Ovary (tissue), 9 donors: ENCODE results near the gene PPM1D. TPM values are rescaled to one million over a fixed set of nuclear protein-coding genes. Genes with fewer than 3 reads are reported as not detected.

Experiments
- DNase-seq, 5 donors: peaks; one replicate each; pipeline ENCODE4 v3.0.0-alpha.2; 2019 to 2020
- H3K27ac ChIP-seq, 2 donors: fragments of 200-600 bp; one replicate each; pipeline versions ENCODE4 v1.5.1 to v1.8.0; 2019 to 2022
- H3K27me3 ChIP-seq: fragments of 200-600 bp; one replicate; pipeline ENCODE4 v1.8.0; 2022
- H3K36me3 ChIP-seq: fragments of 200-600 bp; sonication (generic); one replicate; pipeline ENCODE4 v1.5.1; 2019
- H3K4me1 ChIP-seq: one replicate; pipeline ENCODE4 v1.8.1; 2013; ENCODE audit warnings: mild to moderate bottlenecking, moderate library complexity; ENCODE audit not compliant: insufficient read depth
- H3K4me3 ChIP-seq: fragments of 200-600 bp; sonication (generic); one replicate; pipeline ENCODE4 v1.5.1; 2017
- H3K9me3 ChIP-seq, 2 donors: fragments of 200-600 bp in 1 of 2; sonication (generic) in 1 of 2; one replicate each; pipeline versions ENCODE4 v1.5.1 to v1.8.1; 2013 to 2019; ENCODE audit warnings: mild to moderate bottlenecking in 1 of 2, moderate library complexity in 1 of 2
- CTCF ChIP-seq, 3 donors: fragments of 450-650 bp in 2 of 3; fragments of 200-600 bp in 1 of 3; IDR thresholded peaks; one replicate each; pipeline versions ENCODE4 v1.5.1 to v1.8.0; 2016 to 2022; ENCODE audit warnings: antibody characterized with exemption in 3 of 3, mild to moderate bottlenecking in 1 of 3
- EP300 ChIP-seq: sonication (generic); formaldehyde crosslinking; IDR thresholded peaks from one replicate; pipeline ENCODE4 v1.6.1; 2017; ENCODE audit warnings: antibody characterized with exemption
- POLR2A ChIP-seq: fragments of 450-650 bp; IDR thresholded peaks from one replicate; pipeline ENCODE4 v1.6.1; 2017; ENCODE audit warnings: antibody characterized with exemption, mild to moderate bottlenecking, moderate library complexity
- WGBS, 3 donors: extraction: QIAGEN DNeasy Blood & Tissue Kit in 1 of 3; methylation state at CpG; one replicate each; pipeline versions ENCODE4 v1.1.5 to v1.1.7; 2013 to 2017; 5-methylcytosine and 5-hydroxymethylcytosine counted together
- intact Hi-C, 4 donors: fragments of 100-400 bp; cut with DNase I; formaldehyde crosslinking; loops; one replicate each; pipeline versions ENCODE4 v1.11.0 to v1.15.1; 2022 to 2023
- polyA plus RNA-seq, 2 donors: library from polyadenylated mRNA; stranded (reverse); fragments of 200-250 nt in 1 of 2; fragments of 350-450 nt in 1 of 2; fragmentation: Illumina TruSeq in 1 of 2; extraction: RNeasy Lipid Tissue Mini Kit (QIAGEN cat#74804) in 1 of 2; gene quantifications; one replicate each; pipeline ENCODE4 v1.2.3, GENCODE V29; 2013 to 2014
- total RNA-seq, 7 donors: library from RNA; depleted of rRNA in 2 of 7; stranded (reverse); fragments of >200 nt in 2 of 7; fragmentation: NEBNext Ultra II Directional in 3 of 7; extraction: Animal tissue kit (Norgen Biotek cat#: 25700) in 3 of 7; gene quantifications; one replicate each; pipeline versions ENCODE4 v1.1.0 to v1.2.4, GENCODE V29; 2016 to 2023
- donor health status: DM: no; HTN: no; CAD: no; lungs with moderate emphysema.
- donor health status: DM: no; HTN: no; CAD: no.
- donor health status: Bipolar disorder and iron deficiency.
- donor health status: DM: yes; HTN: yes; CAD: no.
- donor health status: DM: no; HTN: no; CAD: no.
- donor health status: DM: yes; HTN: yes; CAD: no.

Gene PPM1D
- total and polyA plus RNA-seq, 9 donors, result 11.9 to 35.5 (median 27.1) TPM

GRCh38 chr17:60630352-60630751 is 30.4 kb downstream of the PPM1D start:
- H3K36me3 ChIP-seq, result no peaks in the 10 kb centered on the region
- H3K4me1 ChIP-seq, result peaks cover 6% of the 10 kb centered on the region
- no peaks in the 10 kb centered on the region for H3K27me3 ChIP-seq
- no peak overlapping the region for H3K4me3 ChIP-seq
- 12 to 24% (median 12%) methylated on average over 5 of the region's 5 CpGs for WGBS, 3 donors
- TF ChIP-seq POLR2A (no peak), CTCF (IDR thresholded peaks at IDR 0.05) (no peak), EP300 (no peak)
- peak; percentile 32 to 63 (median 52) for DNase-seq
- H3K9me3 ChIP-seq, result no peaks in the 10 kb centered on the region
- intact Hi-C loops, result loop anchor here in 3 of 4 donors (10.0 kb wide), 2 partner anchors 46 to 56 kb away; no protein-coding TSS in a partner anchor
- peak overlapping the region in 1 of 2 donors; percentile 34 for H3K27ac ChIP-seq

GRCh38 chr17:60631119-60631518 is 31.1 kb downstream of the PPM1D start:
- no peak for DNase-seq
- Histone ChIP-seq H3K27me3 (no peaks in the 10 kb centered on the region), H3K4me1 (peaks cover 6% of the 10 kb centered on the region), H3K4me3 (no peak overlapping the region), H3K9me3 (no peaks in the 10 kb centered on the region), H3K36me3 (no peaks in the 10 kb centered on the region), H3K27ac (no peak overlapping the region)
- TF ChIP-seq EP300, result no peak
- TF ChIP-seq CTCF (IDR thresholded peaks at IDR 0.05), result no peak
- TF ChIP-seq POLR2A, result no peak
- 93 to 96% (median 94%) methylated on average over 6 of the region's 6 CpGs for WGBS, 3 donors
- intact Hi-C loops, result loop anchor here in 3 of 4 donors (10.0 kb wide), 2 partner anchors 46 to 56 kb away; no protein-coding TSS in a partner anchor

- H3K36me3 ChIP-seq, result no peaks in the 10 kb centered on the region
- no peaks in the 10 kb centered on the region for H3K9me3 ChIP-seq
- no peak overlapping the region for H3K27ac ChIP-seq
- intact Hi-C loops, result loop anchor here in 3 of 4 donors (5.0 to 10.0 kb wide), 3 partner anchors 53 to 215 kb away; partner anchors contain the start of gene CHCT1 (in 1 of the 3)
- TF ChIP-seq POLR2A (no peak), EP300 (no peak), CTCF (IDR thresholded peaks at IDR 0.05) (no peak)
- no peak for DNase-seq
- H3K4me1 ChIP-seq, result no peaks in the 10 kb centered on the region
- 81 to 88% (median 84%) methylated on average over 2 of the region's 2 CpGs for WGBS, 3 donors
- H3K27me3 ChIP-seq, result no peaks in the 10 kb centered on the region
- H3K4me3 ChIP-seq, result no peak overlapping the region
Observed at GRCh38 chr17:60637683-60638082, 37.7 kb downstream of the PPM1D start.

DNA sequence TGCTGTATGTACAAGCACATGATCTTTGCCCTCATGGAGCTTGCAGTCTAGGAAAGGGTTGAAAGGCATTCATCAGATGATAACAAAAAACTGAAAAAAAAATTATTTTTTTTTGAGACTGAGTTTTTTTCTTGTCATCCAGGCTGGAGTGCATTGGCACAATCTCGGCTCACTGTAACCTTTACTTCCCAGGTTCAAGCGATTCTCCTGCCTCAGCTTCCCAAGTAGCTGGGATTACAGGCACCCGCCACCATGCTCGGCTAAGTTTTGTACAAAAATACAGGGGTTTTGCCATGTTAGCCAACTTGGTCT is 39.0 kb downstream of the PPM1D start:
- H3K27me3 ChIP-seq, result no peaks in the 10 kb centered on the region
- intact Hi-C loops, result loop anchor here in 3 of 4 donors (5.0 to 10.0 kb wide), 3 partner anchors 54 to 217 kb away; partner anchors contain the start of gene CHCT1 (in 1 of the 3)
- no peaks in the 10 kb centered on the region for H3K4me1 ChIP-seq
- H3K4me3 ChIP-seq, result no peak overlapping the region
- no peak for TF ChIP-seq CTCF (IDR thresholded peaks at IDR 0.05)
- no peak for TF ChIP-seq POLR2A
- no peak for TF ChIP-seq EP300
- no peak overlapping the region for H3K27ac ChIP-seq
- 71 to 81% (median 75%) methylated on average over 4 of the region's 4 CpGs for WGBS, 3 donors
- H3K36me3 ChIP-seq, result no peaks in the 10 kb centered on the region
- no peak for DNase-seq
- H3K9me3 ChIP-seq, result no peaks in the 10 kb centered on the region
